Measurements from ENCODE around the gene DGKB.

DGKB gene

GRCh38 chr7:14902589-14903067 lies at the start of gene DGKB:
TSS of gene DGKB (minus strand) at chr7:14902751.
- FAIRE-seq, result no peak

GRCh38 chr7:14950013-14950412 lies 47.5 kb upstream of the DGKB start:
- FAIRE-seq, result no peak

GRCh38 chr7:14938181-14938580 lies 35.6 kb upstream of the DGKB start:
- no peak for FAIRE-seq

- no peak for FAIRE-seq
Observed at GRCh38 chr7:14937581-14937980, 35.0 kb upstream of the DGKB start.

GRCh38 chr7:14936554-14936953 lies 34.0 kb upstream of the DGKB start:
- FAIRE-seq, result no peak

- FAIRE-seq, result no peak
Observed at GRCh38 chr7:14934839-14935238, 32.3 kb upstream of the DGKB start.

- no peak for FAIRE-seq
Observed at GRCh38 chr7:14931511-14932215, 29.1 kb upstream of the DGKB start.

GRCh38 chr7:14924398-14924797 lies 21.8 kb upstream of the DGKB start:
- FAIRE-seq, result no peak

GRCh38 chr7:14911077-14911476 lies 8.5 kb upstream of the DGKB start:
- peak; percentile 33 for FAIRE-seq

GRCh38 chr7:14908697-14909096 lies 6.1 kb upstream of the DGKB start:
- FAIRE-seq, result no peak

GRCh38 chr7:14905764-14906163 lies 3.2 kb upstream of the DGKB start:
- no peak for FAIRE-seq

- no peak for FAIRE-seq
Observed at GRCh38 chr7:14900051-14900450, 2.5 kb downstream of the DGKB start.

GRCh38 chr7:14899030-14899429 lies 3.5 kb downstream of the DGKB start:
- no peak for FAIRE-seq

GRCh38 chr7:14896461-14896860 lies 6.1 kb downstream of the DGKB start:
- peak; percentile 70 for FAIRE-seq

GRCh38 chr7:14894826-14895225 lies 7.7 kb downstream of the DGKB start:
- no peak for FAIRE-seq

- FAIRE-seq, result no peak
Observed at GRCh38 chr7:14892961-14893360, 9.6 kb downstream of the DGKB start.

GRCh38 chr7:14891289-14891688 lies 11.3 kb downstream of the DGKB start:
- no peak for FAIRE-seq

- no peak for FAIRE-seq
Observed at GRCh38 chr7:14888962-14889361, 13.6 kb downstream of the DGKB start.

- FAIRE-seq, result no peak
Observed at GRCh38 chr7:14886533-14886932, 16.0 kb downstream of the DGKB start.

GRCh38 chr7:14875941-14876587 lies 26.5 kb downstream of the DGKB start:
- FAIRE-seq, result no peak

GRCh38 chr7:14871880-14872279 lies 30.7 kb downstream of the DGKB start:
- no peak for FAIRE-seq

GRCh38 chr7:14870394-14870793 lies 32.2 kb downstream of the DGKB start:
- no peak for FAIRE-seq

GRCh38 chr7:14868937-14869336 lies 33.6 kb downstream of the DGKB start:
- no peak for FAIRE-seq

GRCh38 chr7:14861456-14861855 lies 41.1 kb downstream of the DGKB start:
- FAIRE-seq, result no peak

GRCh38 chr7:14859267-14859666 lies 43.3 kb downstream of the DGKB start:
- FAIRE-seq, result no peak
